ENCODE results near the gene UQCC5. TPM values are rescaled to one million over a fixed set of nuclear protein-coding genes. Genes with fewer than 3 reads are reported as not detected.
A peak's percentile ranks its signal among the peaks of the same experiment; 100 is the strongest.

Gene UQCC5
- total RNA-seq, 1 donor from 2014 or later, result 22.8 TPM

DNA sequence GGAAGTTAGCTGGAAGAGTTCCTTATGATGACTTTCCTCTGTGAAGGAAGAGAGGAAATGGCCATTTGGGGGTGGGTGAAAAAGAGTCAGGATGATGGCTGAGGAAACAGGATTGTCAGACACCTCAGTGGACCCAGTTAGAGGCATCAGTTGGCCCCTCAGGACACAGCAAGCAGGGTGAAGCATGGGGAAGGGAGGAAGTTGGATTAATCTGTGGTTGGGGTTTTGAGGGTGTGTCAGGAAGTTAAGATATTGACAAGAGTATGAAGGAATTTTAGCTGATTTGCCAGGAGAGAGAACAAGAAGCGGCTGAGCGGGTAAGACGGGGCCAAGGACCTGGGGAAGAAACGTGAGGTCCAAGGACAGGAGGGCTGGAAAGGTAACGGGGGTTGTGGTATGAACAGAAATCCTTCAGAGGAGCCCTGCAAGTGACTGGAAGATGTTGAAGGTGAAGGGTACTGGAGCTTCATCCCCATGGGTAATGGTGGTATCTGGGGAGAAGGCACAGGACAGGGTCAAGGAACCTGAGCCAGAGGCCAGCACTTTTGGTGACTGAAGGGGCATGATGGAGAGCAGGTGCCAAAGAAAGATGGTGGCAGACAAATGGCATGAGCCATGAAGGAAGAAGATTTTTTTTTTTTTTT lies 2.7 kb downstream of the UQCC5 start:
- Mint-ChIP-seq H3K27me3 (no peaks in the 10 kb centered on the region), H3K4me1 (ENCODE audit: unreplicated experiment) (peaks cover 35% of the 10 kb centered on the region), H3K27ac (peak overlapping the region; percentile 42), H3K9me3 (no peaks in the 10 kb centered on the region), H3K36me3 (peaks cover 18% of the 10 kb centered on the region), H3K4me3 (peak overlapping the region; percentile 24)
- TF ChIP-seq, protein P1, sequence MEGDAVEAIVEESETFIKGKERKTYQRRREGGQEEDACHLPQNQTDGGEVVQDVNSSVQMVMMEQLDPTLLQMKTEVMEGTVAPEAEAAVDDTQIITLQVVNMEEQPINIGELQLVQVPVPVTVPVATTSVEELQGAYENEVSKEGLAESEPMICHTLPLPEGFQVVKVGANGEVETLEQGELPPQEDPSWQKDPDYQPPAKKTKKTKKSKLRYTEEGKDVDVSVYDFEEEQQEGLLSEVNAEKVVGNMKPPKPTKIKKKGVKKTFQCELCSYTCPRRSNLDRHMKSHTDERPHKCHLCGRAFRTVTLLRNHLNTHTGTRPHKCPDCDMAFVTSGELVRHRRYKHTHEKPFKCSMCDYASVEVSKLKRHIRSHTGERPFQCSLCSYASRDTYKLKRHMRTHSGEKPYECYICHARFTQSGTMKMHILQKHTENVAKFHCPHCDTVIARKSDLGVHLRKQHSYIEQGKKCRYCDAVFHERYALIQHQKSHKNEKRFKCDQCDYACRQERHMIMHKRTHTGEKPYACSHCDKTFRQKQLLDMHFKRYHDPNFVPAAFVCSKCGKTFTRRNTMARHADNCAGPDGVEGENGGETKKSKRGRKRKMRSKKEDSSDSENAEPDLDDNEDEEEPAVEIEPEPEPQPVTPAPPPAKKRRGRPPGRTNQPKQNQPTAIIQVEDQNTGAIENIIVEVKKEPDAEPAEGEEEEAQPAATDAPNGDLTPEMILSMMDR (conservative IDR thresholded peaks at IDR 0.05), result no peak
- no peak for DNase-seq (ENCODE audit: extremely low spot score, unreplicated experiment)

DNA sequence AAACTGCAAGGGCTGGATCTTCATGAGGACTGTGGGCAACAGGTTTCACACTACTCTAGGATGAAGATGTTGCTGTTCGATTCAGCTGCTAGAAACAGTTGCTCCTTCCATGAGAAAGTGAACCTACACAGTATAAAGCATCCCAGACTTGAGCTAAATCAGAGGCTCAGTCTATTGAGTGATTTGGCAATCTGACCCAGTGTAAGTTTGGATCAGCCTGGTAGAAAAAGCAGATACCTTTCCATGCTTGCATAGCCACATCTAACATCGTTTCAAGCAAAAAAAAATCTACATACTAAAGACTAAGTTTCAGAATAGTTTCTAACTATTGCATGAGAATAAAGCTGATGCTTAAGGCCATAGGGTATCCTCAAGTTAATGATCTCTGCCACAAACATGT lies 4.6 kb downstream of the UQCC5 start:
- DNase-seq (ENCODE audit: extremely low spot score, unreplicated experiment), result no peak
- Mint-ChIP-seq H3K27me3 (no peaks in the 10 kb centered on the region), H3K4me3 (no peak overlapping the region), H3K4me1 (ENCODE audit: unreplicated experiment) (peaks cover 26% of the 10 kb centered on the region), H3K9me3 (no peaks in the 10 kb centered on the region), H3K27ac (no peak overlapping the region), H3K36me3 (peaks cover 18% of the 10 kb centered on the region)
- TF ChIP-seq, protein P1 (conservative IDR thresholded peaks at IDR 0.05), result no peak

DNA sequence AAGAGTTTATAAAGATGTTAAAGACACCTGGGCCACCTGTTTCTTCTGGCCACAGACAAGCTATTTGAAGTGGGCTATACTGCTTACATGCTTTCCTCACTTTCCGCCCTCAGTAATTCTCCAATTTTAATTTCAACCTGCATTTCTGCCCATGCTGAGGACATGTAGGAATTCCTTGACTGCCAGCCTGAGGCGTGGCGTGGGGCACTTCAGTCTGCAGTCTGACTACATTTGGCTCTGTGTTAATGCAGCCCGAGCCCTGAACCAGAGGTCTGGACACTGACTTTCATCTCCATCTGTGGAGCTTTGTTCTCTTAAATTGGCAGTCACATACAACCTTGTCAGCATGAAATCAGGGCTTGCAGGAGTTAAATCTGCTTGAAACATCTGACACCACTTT lies 8.5 kb downstream of the UQCC5 start:
- peaks cover 4% of the 10 kb centered on the region for H3K4me1 Mint-ChIP-seq (ENCODE audit: unreplicated experiment)
- H3K36me3 Mint-ChIP-seq, result peaks cover 8% of the 10 kb centered on the region
- H3K27me3 Mint-ChIP-seq, result no peaks in the 10 kb centered on the region
- H3K4me3 Mint-ChIP-seq, result no peak overlapping the region
- peak overlapping the region; percentile 65 for H3K27ac Mint-ChIP-seq
- H3K9me3 Mint-ChIP-seq, result no peaks in the 10 kb centered on the region
- TF ChIP-seq, protein P1 (conservative IDR thresholded peaks at IDR 0.05), result no peak
- no peak for DNase-seq (ENCODE audit: extremely low spot score, unreplicated experiment)

DNA sequence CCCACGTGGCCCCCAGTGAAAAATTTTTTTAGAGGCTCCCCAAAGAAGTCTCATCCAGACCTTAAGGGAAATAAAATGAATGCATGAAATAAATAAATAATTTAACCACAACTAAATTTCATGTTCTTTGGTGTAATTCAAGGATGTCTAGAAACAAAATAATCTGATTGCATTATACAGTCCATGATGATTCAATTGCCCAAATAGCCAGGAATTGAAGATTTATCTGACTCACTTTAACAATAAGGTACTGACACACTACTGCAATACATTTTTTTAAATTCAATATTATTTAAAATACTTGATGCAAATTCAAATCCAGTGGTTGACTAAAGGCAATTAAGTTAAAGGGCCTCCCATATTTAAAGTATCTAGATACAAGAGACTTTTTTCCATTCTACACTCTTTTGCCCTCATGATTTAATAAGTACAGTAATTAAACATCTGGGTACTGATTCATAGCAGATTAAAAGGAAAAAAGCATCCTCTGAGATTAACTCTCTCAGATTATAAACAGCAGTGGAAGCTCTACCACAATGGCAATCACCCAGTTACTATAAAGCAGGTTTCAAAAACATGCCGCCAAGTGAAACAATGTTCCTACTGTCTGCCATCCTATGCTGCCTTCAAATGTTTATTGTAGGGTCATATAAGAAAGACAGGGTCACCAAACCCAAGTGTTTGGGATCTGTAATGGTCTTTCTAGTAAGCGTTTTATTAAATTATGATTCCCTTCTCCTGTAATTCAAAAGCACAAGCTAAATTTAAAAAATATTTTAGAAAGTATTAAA lies 9.9 kb downstream of the UQCC5 start:
- Mint-ChIP-seq H3K27ac (no peak overlapping the region), H3K9me3 (no peaks in the 10 kb centered on the region), H3K27me3 (no peaks in the 10 kb centered on the region), H3K4me3 (no peak overlapping the region), H3K36me3 (peaks cover 7% of the 10 kb centered on the region), H3K4me1 (ENCODE audit: unreplicated experiment) (peaks cover 4% of the 10 kb centered on the region)
- TF ChIP-seq, protein P1 (conservative IDR thresholded peaks at IDR 0.05), result no peak
- DNase-seq (ENCODE audit: extremely low spot score, unreplicated experiment), result no peak

DNA sequence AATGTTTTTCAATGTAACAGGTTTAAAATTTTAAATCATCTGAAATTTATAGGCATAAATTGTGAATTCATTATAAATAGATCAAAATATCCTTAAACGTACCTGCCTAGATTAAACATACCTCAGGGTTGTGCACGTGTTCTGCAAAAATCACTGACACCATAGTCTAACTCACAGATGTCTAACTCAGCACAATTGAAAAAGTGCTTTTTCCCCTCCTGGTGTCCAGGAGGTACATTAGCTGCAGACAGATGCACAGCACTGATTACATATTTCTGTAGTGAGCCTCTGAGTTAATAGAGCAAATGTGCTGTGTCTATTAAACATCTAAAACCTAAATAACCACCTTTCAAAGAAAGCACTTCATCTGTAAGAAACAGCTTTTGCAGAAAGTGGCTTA lies 10.7 kb downstream of the UQCC5 start:
- H3K27me3 Mint-ChIP-seq, result no peaks in the 10 kb centered on the region
- H3K36me3 Mint-ChIP-seq, result peaks cover 4% of the 10 kb centered on the region
- H3K4me1 Mint-ChIP-seq (ENCODE audit: unreplicated experiment), result peaks cover 4% of the 10 kb centered on the region
- no peak overlapping the region for H3K27ac Mint-ChIP-seq
- TF ChIP-seq, protein P1 (conservative IDR thresholded peaks at IDR 0.05), result no peak
- H3K4me3 Mint-ChIP-seq, result no peak overlapping the region
- H3K9me3 Mint-ChIP-seq, result no peaks in the 10 kb centered on the region
- DNase-seq (ENCODE audit: extremely low spot score, unreplicated experiment), result no peak
